GM23338 (cell line): ENCODE data around the gene ZNF850.

ENCODE experiments used
- CREB1 ChIP-seq: fragments of 250-450 bp; sonication (Bioruptor Pico); IDR thresholded peaks from 2 replicates; pipeline ENCODE4 v1.5.0; 2020; ENCODE audit warnings: low read depth, mild to moderate bottlenecking, moderate library complexity
- CTCF ChIP-seq, 2 experiments: fragments of 200-600 bp in 1 of 2; sonication (generic) in 1 of 2; conservative IDR thresholded peaks; 2 replicates each; pipeline versions ENCODE4 v1.5.1 to v1.6.1; 2016 to 2017; ENCODE audit warnings: antibody characterized with exemption in 2 of 2, low read depth in 2 of 2, mild to moderate bottlenecking in 2 of 2, moderate library complexity in 1 of 2
- ETS1 ChIP-seq: IDR thresholded peaks from 2 replicates; pipeline ENCODE4 v1.6.1; 2016; ENCODE audit warnings: antibody characterized with exemption
- EZH2 ChIP-seq: fragments of 200-600 bp; sonication (generic); IDR thresholded peaks from one replicate; pipeline ENCODE4 v1.8.0; 2017; ENCODE audit warnings: antibody characterized with exemption, mild to moderate bottlenecking, low read depth; ENCODE audit not compliant: unreplicated experiment
- EZH2phosphoT487 ChIP-seq: fragments of 200-600 bp; sonication (generic); IDR thresholded peaks from one replicate; pipeline ENCODE4 v1.8.1; 2018; ENCODE audit warnings: antibody characterized with exemption; ENCODE audit not compliant: unreplicated experiment
- JUNB ChIP-seq: IDR thresholded peaks from one replicate; pipeline ENCODE4 v1.6.1; 2016; ENCODE audit warnings: antibody characterized with exemption; ENCODE audit not compliant: unreplicated experiment
- NANOG ChIP-seq: IDR thresholded peaks from 2 replicates; pipeline ENCODE4 v1.6.1; 2016; ENCODE audit warnings: antibody characterized with exemption, borderline replicate concordance
- POLR2AphosphoS5 ChIP-seq: IDR thresholded peaks from 2 replicates; pipeline ENCODE4 v1.6.1; 2016; ENCODE audit warnings: antibody characterized with exemption, low read depth
- REST ChIP-seq: IDR thresholded peaks from one replicate; pipeline ENCODE4 v1.6.1; 2018; ENCODE audit warnings: antibody characterized with exemption; ENCODE audit not compliant: unreplicated experiment
- STAT1 ChIP-seq: IDR thresholded peaks from one replicate; pipeline ENCODE4 v1.6.1; 2016; ENCODE audit warnings: antibody characterized with exemption; ENCODE audit not compliant: unreplicated experiment
- ZNF114 ChIP-seq: fragments of 250-450 bp; sonication (Bioruptor Pico); IDR thresholded peaks from 2 replicates; pipeline ENCODE4 v1.5.0; 2020; ENCODE audit warnings: mild to moderate bottlenecking, moderate library complexity
- ZNF331 ChIP-seq: fragments of 250-450 bp; sonication (Bioruptor Pico); IDR thresholded peaks from 2 replicates; pipeline ENCODE4 v1.5.0; 2020; ENCODE audit warnings: low read depth, mild to moderate bottlenecking, moderate library complexity

DNA sequence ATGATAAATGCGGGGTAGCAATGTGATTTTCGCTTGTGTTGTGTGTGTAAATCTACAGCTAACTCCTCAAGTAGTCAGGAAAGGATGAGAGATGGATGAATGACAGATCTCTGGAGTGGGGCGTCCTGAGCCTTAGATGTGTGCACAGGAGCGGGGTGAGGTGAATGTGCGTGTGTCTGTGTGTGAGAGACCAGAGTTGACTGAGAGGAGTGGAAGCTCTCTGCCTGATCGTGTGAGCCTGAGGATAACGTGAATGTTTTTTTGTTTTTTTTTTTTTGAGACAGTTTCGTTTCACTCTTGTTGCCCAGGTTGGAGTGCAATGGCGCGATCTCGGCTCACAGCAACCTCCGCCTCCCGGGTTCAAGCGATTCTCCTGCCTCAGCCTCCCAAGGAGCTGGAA is 106.8 kb downstream of the ZNF850 start:
- TF ChIP-seq CTCF (conservative IDR thresholded peaks at IDR 0.05; ENCODE audit: low read depth in 2 of 2) = no peak
- no peak for TF ChIP-seq REST
- no peak for TF ChIP-seq EZH2phosphoT487
- TF ChIP-seq EZH2 = no peak
- TF ChIP-seq CREB1 (CRISPR knock-in tag) = no peak
- no peak for TF ChIP-seq POLR2AphosphoS5
- no peak for TF ChIP-seq ZNF331 (CRISPR knock-in tag)
- TF ChIP-seq ZNF114 (CRISPR knock-in tag) = no peak
- no peak for TF ChIP-seq ETS1
- TF ChIP-seq JUNB = no peak
- TF ChIP-seq NANOG = no peak
- TF ChIP-seq STAT1 = no peak
